ENCODE data around the gene FOXK1.

The FOXK1 gene

DNA sequence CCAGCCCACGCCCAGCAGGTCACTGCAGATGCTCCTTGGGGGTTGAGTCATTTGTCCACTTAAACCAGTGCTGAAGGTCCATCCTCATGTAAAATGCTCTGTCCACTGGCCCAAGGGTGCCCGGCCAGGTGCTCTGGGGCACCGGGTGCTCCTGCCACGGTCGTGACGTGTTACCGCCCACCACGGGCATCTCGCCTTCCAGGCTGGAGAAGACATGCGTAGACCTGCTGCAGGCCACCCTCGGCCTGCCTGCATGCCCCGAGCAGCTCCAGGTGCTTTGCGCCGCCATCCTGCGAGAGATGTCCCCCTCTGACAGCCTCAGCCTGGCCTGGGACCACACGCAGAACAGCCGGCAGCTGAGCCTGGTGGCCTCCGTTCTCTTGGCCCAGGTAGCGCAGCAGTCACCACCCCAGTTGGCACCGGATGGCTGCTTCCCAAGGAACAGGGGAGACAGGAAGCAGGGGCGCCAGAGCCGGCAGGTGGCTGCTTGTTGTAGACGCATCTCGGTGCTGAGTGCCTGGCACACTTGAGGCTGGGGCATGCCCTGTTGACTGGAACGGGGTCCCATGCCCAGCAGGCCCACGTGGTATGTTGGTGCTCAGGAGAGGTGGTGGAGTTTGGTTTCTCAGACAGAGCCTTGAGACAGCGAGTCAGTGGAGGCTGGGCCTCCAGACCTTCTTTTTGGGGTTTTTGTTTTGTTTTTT lies 99.4 kb downstream of the FOXK1 start:
- ChIA-PET CTCF (interaction anchor here (1.0 kb wide), 1 partner anchor 10 kb away, joined by 3 read pairs; no protein-coding TSS in a partner anchor), POLR2A (ENCODE audit: low non-redundant PET) (no interaction called here)
- no peak for DNase-seq (ENCODE audit: low spot score)
- TF ChIP-seq, protein P1, sequence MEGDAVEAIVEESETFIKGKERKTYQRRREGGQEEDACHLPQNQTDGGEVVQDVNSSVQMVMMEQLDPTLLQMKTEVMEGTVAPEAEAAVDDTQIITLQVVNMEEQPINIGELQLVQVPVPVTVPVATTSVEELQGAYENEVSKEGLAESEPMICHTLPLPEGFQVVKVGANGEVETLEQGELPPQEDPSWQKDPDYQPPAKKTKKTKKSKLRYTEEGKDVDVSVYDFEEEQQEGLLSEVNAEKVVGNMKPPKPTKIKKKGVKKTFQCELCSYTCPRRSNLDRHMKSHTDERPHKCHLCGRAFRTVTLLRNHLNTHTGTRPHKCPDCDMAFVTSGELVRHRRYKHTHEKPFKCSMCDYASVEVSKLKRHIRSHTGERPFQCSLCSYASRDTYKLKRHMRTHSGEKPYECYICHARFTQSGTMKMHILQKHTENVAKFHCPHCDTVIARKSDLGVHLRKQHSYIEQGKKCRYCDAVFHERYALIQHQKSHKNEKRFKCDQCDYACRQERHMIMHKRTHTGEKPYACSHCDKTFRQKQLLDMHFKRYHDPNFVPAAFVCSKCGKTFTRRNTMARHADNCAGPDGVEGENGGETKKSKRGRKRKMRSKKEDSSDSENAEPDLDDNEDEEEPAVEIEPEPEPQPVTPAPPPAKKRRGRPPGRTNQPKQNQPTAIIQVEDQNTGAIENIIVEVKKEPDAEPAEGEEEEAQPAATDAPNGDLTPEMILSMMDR (conservative IDR thresholded peaks at IDR 0.05; ENCODE audit: low read depth) = no peak
- 0 out of 2 replicates have a peak overlapping the region, but pooled peaks have one; percentile 2 for H3K27ac ChIP-seq

DNA sequence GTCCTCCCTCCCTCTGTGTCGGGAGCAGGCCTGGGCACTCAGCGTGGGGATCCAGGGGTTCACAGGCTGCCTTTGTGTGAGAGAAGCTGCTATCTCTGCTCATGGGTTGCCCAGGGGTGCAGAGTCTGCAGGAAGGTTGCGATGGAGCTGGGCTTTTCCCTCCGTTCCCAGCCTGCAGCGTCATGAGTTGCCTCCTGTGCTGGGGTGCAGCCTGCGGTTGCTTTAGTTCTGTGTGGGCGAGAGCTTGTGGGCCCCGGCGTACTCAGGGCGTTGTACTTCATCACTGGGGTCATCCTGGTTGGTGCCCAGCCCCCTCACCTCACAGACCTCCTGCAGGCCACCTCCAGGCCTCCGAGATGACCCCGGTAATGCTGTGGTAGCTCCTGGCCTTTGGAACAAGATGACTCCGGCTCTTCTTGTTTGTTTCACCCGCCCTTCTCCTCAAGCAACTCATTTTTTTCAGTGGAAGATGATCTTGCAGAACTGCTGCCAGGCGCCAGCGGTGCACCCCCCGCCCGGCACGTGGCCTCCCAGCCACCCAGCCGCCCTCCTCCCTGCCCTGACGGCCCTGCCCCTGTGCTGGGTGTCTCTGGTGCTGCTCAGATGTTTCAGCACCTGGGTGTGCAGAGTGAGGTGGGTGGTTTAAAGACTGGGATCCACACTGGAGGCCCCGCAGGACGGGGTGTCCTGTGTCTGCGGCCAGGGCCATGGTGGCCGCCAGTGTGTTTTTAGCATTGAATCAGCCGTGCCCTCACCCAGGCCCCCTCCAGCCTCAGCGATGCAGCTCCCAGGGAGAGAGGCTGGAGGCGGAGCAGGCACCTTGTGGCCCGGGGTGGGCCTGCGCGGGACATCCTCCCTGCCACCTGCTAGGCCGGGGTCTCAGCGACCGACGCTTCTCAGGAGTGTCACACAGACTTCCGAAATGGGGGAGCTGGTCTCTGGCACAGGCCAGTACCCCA lies 100.5 kb downstream of the FOXK1 start:
- TF ChIP-seq, protein P1 (conservative IDR thresholded peaks at IDR 0.05; ENCODE audit: low read depth) = no peak
- POLR2A ChIA-PET (ENCODE audit: low non-redundant PET) = no interaction called here
- H3K27ac ChIP-seq = no peak overlapping the region
- CTCF ChIA-PET = no interaction called here
- no peak for DNase-seq (ENCODE audit: low spot score)

DNA sequence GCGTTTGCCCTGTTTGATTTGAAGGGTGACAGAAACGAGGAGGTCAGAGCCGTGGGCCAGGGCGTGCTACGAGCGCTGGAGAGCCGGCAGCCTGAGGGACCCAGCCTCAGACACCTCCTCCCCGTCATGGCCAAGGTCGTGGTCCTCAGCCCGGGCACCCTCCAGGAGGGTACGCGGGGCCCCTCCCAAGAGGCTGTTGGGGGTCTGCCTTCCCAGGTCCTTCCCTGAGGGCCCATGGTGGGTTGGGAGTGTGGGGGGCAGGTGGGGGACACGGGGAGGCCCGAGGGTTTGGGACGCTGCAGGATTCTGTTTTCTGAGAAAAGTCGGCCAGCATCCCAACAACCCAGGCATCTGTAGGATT lies 101.2 kb downstream of the FOXK1 start:
- CTCF ChIA-PET = no interaction called here

DNA sequence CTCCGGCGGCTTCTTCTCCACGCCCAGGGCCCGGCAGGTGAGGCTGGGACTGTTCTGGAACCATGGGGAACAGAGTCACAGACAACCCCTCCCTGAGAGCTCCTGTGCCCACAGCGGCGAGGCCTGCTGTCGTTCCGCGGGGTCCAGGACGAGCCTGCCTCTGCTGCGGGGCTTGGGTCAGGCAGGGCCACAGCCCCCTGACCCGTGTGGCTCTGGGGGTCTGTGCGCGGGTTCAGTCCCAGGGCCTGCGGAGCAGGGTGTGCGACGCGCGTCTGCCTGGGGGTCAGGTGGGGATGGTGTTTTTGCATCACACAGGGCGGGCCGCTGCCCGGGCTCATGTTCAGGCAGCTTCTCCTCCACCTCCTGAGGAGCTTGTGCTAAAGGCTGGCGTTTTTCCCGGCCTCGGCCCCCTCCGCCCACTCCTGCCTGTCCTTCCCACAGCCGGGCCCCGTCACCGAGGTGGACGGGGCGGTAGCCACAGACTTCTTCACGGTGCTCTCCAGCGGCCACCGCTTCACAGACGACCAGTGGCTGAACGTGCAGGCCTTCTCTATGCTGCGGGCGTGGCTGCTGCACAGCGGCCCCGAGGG lies 101.8 kb downstream of the FOXK1 start:
- no peak overlapping the region for H3K27ac ChIP-seq
- POLR2A ChIA-PET (ENCODE audit: low non-redundant PET) = interaction anchor here (0.5 to 0.7 kb wide), 2 partner anchors 9 to 88 kb away, joined by 3 read pairs; no protein-coding TSS in a partner anchor
- DNase-seq (ENCODE audit: low spot score) = no peak
- CTCF ChIA-PET = no interaction called here
- TF ChIP-seq, protein P1 (conservative IDR thresholded peaks at IDR 0.05; ENCODE audit: low read depth) = no peak

More for the DNA sequence above, 101.2 kb downstream of the FOXK1 start:
- H3K27ac ChIP-seq = no peak overlapping the region
- no peak for DNase-seq (ENCODE audit: low spot score)
- TF ChIP-seq, protein P1 (conservative IDR thresholded peaks at IDR 0.05; ENCODE audit: low read depth) = no peak
- POLR2A ChIA-PET (ENCODE audit: low non-redundant PET) = no interaction called here

DNA sequence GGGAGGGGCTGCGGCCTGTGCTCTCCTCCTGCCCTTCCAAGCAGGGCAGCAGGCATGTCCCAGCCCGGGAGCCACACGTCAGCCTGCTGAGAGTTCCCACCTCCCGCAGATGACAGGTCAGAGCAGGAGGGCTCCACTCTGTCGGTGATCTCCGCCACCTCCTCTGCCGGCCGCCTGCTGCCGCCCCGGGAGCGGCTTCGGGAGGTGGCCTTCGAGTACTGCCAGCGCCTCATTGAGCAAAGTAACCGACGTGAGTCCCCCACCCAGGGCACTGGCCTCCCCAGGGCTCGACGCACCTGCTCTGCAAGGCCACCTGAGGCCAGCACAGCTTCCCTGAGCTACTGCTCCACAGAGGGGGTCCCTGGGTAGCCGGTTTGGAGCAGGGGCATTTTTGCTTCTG lies 102.7 kb downstream of the FOXK1 start:
- ChIA-PET CTCF (no interaction called here), POLR2A (ENCODE audit: low non-redundant PET) (no interaction called here)
- no peak for DNase-seq (ENCODE audit: low spot score)
- TF ChIP-seq, protein P1 (conservative IDR thresholded peaks at IDR 0.05; ENCODE audit: low read depth) = no peak
- H3K27ac ChIP-seq = no peak overlapping the region

DNA sequence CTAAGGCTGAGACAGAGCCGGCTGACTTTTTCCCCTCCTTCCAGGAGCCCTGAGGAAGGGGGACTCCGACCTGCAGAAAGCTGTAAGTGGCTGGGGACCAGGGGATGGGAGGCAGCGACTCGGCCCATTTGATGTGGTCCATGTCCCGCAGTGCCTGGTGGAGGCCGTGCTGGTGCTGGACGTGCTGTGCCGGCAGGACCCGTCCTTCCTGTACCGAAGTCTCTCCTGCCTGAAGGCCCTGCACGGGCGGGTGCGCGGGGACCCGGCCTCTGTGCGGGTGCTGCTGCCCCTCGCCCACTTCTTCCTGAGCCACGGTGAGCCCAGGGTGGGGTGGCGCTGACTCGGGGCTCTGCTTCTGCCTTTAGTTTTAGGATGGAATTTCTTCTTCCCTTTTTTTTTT lies 103.3 kb downstream of the FOXK1 start:
- ChIA-PET POLR2A (ENCODE audit: low non-redundant PET) (no interaction called here), CTCF (no interaction called here)
- TF ChIP-seq, protein P1 (conservative IDR thresholded peaks at IDR 0.05; ENCODE audit: low read depth) = no peak
- no peak for DNase-seq (ENCODE audit: low spot score)
- H3K27ac ChIP-seq = no peak overlapping the region

Measured in RWPE1 (cell line).